AG08395 (cell line): Measurements from ENCODE around the gene C4orf50.

ENCODE experiments used
- DNase-seq: peaks from one replicate; pipeline ENCODE4 v3.0.0; 2012; ENCODE audit warnings: mixed read lengths, low spot score

The C4orf50 gene

DNA sequence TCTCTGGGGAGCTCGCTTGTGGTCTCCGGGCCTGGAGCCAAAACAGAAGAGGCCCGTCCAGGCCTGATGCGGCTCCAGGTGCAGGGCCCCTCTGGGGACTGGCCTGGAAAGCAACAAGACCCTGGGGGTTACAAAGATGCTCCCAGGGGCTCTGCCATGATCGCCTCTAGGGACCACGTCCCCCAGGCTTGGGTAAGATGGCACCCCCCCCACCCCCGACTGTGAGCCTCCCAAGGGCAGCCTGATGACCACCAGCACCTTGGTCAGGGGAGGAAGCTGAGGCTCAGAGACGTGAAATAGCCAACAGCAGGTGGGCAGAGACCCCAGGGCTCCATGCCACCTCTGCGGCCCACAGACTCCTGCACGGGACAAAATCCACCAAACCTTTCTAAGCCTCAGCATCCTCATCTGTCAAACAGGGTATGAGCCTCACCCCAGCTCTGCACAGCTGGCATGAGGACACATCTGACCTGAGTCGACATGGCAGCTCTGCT lies 25.4 kb downstream of the C4orf50 start:
- no peak for DNase-seq

- DNase-seq = no peak
Observed at GRCh38 chr4:5992171-5992827, 25.9 kb downstream of the C4orf50 start.

GRCh38 chr4:5991405-5991804 lies 26.8 kb downstream of the C4orf50 start:
- DNase-seq = no peak

DNA sequence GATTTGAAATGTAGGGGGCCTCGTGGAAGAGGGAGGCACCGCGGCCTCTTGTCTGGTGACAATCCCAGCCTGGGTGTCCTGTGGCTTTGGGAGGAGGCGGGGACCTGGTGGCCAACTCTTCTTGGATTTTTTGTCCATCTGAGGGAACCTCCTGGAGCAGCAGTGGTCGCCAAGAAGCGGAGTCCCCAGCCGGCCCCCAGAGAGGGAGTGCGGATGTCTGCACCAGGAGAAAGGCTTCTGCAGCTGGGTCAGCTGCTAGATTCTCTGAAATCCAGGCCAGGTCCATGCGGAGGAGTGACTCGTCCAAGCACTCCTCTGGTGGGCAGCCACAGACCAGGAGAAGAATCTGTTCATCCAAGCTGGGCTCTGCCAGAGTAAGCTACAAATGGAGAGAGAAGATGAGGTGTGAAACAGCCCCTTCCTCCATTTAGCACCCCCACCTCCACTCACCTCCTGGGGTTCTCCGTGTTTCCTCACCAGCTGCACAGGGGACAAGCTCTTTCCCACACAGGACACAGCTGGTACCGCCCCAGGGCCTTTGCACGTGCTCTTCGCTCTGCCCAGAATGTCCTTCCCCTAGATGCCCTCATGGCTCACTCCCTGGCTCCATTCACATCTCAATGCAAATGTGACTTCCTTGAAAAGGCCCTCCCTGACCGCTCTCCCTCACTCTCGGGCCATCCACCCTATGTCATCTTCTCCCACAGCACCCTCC lies 27.6 kb downstream of the C4orf50 start:
- no peak for DNase-seq

DNA sequence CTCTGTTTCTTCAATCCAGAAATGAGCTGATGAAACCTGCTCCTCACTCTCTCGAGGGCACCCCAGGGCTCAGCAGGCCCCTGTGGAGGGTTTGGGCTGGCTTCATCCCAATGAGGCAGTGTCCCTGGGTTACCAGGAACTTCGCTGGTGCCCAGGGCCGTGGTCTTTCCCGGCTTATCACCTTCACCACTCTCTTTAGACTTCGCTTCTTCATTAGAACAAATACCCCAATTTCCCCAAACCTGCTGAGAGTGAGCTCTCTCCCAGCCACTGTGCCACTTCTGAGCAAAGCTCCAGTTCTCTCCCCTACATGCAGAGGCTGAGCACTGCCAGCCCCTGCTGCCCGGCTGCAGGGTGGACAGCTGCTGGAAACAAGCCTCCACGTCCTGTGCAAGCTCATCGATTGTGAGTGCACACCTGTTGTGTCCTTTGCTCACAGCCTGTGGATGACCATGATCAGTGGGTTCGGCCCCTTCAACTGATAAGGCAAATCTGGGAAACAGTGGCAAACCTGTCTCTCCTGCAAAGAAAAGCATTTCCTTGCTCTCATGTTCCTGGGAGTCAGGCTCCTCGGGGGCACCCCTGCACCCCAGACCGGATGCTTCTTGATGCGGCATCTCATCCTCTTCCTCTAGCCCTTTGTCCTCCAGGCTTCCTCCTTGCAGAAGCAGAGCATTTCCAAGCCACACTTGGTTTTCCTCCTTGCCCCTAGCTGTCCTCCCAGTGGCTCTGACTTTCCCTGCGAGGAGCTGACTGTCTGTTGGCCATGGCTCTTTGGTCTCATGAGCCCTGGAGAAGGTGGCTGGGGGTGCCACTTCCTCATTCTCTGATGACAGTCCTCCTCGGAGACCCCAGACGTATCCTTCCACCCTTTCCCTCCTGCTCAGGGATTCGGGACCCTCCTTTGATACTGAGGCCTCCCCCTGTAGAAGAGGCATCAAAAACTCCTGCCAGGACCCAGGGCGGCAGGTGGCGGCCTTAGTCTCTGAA lies 28.7 kb downstream of the C4orf50 start:
- no peak for DNase-seq

DNA sequence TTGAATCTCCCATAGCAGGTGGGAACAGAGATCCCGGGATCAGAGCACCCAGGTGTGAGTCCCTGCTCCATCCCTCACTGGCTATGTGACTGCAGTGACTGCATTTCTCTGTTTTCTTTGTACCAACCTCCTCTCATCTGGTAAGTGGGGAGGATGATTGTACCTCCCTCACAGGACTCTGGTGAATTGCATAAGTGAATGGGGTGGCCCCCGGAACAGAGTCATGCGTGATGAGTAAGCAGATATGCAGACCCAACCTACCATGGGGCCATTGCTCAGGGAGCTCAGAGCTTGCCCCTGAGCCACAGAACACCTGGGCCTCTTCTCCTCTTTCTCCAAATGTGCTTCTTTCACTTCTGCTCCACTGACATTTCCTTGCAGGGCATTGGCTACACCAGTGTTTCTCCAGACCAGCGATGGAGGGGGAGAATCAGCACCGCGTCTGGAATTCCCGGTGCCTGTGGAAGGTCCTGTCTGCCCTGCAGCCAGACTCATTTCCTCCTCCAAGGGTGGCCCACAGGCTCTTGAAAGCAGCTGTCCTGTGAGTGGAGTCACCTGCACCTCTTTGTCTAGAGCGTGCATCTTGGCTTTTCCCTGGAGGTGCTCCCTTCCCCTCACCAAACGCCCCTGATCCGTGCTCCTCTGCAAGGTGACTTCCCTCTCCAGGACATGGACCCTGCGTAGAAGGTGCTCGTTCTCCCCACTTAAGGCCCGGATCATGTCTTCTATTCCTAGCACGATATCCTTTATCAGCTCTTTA lies 30.0 kb downstream of the C4orf50 start:
- no peak for DNase-seq

GRCh38 chr4:5984843-5985242 lies 33.4 kb downstream of the C4orf50 start:
- no peak for DNase-seq

DNA sequence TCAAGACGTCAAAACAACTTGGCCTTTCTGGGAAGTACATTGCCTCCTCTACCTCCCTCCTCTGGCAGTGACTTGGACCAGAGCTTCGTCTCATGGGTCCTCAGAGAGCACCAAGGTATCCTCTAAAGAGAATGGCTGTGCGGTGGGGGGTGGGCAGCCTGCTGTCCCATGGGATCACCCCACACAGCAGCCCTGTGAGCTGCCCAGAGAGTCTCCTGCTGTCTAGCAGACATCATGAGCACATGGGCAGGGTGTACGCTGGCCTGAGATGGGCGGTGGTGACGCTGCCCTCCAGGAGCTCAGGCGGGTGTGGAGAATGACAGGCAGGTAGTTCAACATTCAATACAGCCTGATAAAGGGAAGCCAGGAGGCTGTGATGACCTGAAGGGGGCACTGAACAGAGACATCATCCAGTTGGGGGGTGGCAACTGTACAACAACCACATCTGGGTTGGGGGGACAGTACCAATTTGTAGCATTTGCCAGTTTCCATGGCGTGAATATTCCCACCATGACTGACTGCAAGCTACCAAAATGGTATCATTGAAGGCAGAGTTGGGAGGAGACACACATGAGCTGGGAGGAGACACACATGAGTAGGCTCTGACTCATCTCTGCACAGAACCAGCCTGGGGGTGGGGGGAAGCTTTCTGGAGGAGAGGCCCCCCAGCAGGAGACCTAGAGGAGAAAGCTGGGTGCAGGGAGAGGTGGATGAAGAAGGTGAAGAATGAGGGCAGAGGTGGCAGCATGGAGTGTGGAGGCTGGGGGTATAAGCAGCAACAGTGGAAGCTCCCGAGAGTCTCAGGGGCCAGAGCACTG lies 35.9 kb downstream of the C4orf50 start:
- no peak for DNase-seq

- no peak for DNase-seq
Observed at GRCh38 chr4:5980436-5981155, 37.6 kb downstream of the C4orf50 start.

DNA sequence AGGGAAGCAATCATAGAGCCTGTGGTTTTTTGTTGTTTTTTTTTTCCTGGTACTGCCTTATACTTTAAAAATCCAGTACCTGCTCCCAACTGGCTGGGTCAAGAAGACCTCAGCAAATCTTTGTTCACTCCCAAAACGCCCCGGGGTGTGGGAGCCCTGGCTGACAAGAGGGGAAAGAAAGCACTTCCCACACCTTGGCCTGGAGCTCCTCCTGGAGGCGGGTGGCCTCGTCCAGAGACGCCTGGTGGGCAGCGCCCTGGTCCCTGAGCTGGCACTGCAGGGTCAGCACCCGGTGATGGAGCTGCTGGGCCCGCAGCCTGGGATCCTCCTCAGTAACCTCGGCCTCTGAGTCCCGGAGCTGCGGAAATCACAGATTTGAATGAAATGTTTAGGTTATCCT lies 38.2 kb downstream of the C4orf50 start:
- no peak for DNase-seq

DNA sequence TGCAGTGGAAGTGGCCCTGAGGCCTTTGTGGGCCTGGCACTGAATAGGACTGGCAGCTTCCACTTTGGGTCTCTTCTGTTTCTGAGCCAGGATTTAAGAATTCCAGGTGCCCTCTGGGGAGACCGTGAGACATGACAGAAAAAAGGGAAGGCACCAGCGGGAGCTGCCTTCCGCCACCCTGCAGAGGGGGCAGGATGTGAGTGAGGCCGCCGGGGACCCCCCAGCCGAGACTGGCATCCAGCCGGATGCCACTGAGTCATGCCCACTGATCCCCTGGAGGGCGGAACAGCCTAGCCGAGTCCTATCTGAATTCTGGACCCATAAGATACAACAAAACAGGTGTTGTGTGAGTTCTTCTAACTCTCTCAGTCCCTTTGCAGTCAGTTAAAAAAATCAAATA lies 41.3 kb downstream of the C4orf50 start:
- DNase-seq = no peak

GRCh38 chr4:5976431-5976830 lies 41.8 kb downstream of the C4orf50 start:
- DNase-seq = no peak

GRCh38 chr4:5974321-5974720 lies 43.9 kb downstream of the C4orf50 start:
- no peak for DNase-seq

GRCh38 chr4:5973486-5974220 lies 44.6 kb downstream of the C4orf50 start:
- no peak for DNase-seq

DNA sequence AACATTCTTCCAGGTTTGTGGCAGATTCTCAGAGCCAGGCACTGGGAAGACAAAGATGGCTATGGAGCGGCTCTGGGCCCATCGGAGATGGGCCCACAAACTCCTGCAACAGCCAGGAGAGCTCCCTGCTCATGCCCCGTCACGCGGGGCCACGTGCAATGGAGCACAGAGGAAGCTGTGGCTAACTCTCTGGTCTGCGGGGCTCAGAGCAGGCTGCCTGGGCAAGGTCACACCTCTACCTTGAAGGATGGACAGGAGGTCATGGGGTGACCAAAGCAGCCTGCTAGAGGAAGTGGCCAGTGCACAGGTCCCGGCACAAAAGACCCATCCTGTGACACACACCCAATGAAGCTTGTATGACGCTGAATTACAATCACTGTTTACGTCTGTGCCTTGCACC lies 45.2 kb downstream of the C4orf50 start:
- no peak for DNase-seq

DNA sequence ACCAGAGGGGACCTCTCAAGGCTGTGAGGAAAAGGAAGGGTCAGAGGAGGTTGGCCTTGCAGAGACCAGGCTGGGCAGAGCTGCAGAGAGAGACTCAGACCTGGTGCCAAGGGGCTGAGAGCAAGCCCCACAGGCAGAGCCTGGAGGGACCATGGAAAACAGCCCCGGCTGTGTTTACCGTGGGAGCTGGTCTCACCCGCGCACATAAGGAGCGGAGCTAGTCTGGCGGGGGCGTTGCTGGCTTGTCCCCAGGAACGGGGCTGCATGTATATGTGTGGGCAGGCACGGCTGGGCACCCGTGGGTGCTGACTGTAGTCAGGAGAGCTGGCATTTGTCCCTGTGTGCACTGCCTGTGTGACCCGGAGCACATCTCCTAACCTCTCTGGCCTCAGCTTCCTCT lies 45.7 kb downstream of the C4orf50 start:
- no peak for DNase-seq

DNA sequence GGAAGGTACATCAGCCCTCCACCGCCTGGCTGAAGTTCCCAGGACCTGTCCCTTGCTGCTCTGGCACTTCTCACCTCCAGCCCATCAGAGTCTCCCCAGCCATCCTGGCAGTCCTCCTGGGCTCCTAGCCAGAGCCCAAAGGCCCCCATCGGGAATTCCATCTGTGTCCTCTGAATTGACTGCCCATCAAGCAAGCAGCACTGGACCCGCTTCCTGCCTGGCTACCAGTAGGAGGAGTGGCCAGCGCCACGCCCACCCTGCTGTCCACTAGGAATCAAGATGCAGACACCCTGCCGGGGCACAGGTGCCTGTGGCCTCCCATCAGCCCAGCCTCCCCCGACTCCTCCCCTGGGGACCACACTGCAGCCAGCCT lies 47.2 kb downstream of the C4orf50 start:
- no peak for DNase-seq

DNA sequence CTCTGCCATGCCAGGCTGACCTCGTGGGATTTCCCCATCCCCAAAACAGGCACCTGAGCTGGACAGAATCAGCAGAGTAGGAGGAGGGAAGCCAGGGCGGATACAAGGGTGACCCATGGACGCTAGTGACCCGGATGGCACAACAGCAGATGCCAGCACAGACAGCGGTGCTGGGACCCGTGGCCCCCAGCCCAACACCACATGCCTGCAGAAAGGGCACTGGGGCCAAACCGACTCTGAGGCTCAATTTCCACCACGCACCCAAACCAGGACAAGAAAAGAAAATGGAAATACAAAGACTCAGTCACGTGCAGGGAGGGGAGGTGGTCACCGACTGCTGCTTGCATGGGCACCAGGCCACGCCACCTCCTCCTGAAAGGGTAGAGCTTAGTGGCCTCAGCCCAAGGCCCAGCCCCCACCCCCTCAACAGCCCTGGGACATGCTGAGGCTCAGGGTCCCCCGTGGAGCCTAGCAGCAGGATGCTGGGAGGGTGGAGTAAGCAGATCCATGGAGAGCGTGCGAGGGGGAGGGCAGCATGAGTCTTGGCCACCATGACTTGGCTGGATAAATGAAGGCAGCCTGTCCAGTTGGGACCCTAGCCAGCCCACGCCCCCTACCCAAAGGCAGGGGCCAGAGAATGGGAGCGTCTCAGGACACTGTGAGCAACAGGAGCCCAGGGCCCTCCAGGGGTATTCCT lies 47.7 kb downstream of the C4orf50 start:
- no peak for DNase-seq

GRCh38 chr4:5969777-5970176 lies 48.5 kb downstream of the C4orf50 start:
- no peak for DNase-seq
